K562 (cell line): ENCODE results near the gene AIRE. TPM values are rescaled to one million over a fixed set of nuclear protein-coding genes. Genes with fewer than 3 reads are reported as not detected.

Source experiments
- ATAC-seq: fragments of 200-7000 bp; cut with Tn5 transposase; 3 replicates; pipeline ENCODE4 v1.9.1; 2020; ENCODE audit warnings: moderate library complexity
- BruUV-seq: library from RNA; stranded (reverse); fragments of 400-500 nt; replicated peaks from 2 replicates; lab custom pipeline; 2021; lab: Mats Ljungman, UMichigan
- CTCF ChIA-PET: fragments of 300-600 bp; formaldehyde crosslinking; extraction: SDS; loops from one replicate; lab custom pipeline; 2021; ENCODE audit warnings: low intra/inter-chr PET ratio; lab: Yijun Ruan, JAX
- POLR2A ChIA-PET: fragments of 300-600, 350-650 bp; sonication (Branson Sonifier 250); formaldehyde crosslinking; extraction: SDS; loops from one replicate; lab custom pipeline; 2021; ENCODE audit warnings: antibody characterized with exemption, inconsistent platforms; lab: Yijun Ruan, JAX
- DNase-seq, 4 experiments: peaks; one replicate each; pipeline versions ENCODE4 v3.0.0 to v3.0.0-alpha.2; 2011 to 2018; ENCODE audit warnings: low spot score in 3 of 4, mixed read lengths in 3 of 4; ENCODE audit errors: extremely low read depth in 1 of 4
- FAIRE-seq: peaks from 2 replicates; lab custom pipeline; 2011; peaks lifted over from hg19 to GRCh38; lab: Jason Lieb, UNC
- H2AFZ ChIP-seq: 2 replicates; pipeline ENCODE4 v1.6.0; 2011; ENCODE audit warnings: low read depth, low read length, control low read depth, inconsistent platforms
- H3K27ac ChIP-seq: fragments of 200-600 bp; 3 replicates; pipeline ENCODE4 v1.8.0; 2011; ENCODE audit warnings: low read depth, mild to moderate bottlenecking, control low read depth, inconsistent platforms, low read length, moderate library complexity, mixed read lengths; ENCODE audit errors: extremely low read depth
- H3K27me3 ChIP-seq, 2 experiments: fragments of 300-600 bp in 1 of 2; 2 replicates in 1 of 2; 3 replicates in 1 of 2; pipeline versions ENCODE4 v1.6.0 to v1.8.0; 2011; ENCODE audit warnings: inconsistent platforms in 2 of 2, low read length in 2 of 2, mild to moderate bottlenecking in 1 of 2, mixed read lengths in 1 of 2, moderate library complexity in 1 of 2; ENCODE audit not compliant: control insufficient read depth in 2 of 2, insufficient read depth in 2 of 2
- H3K36me3 ChIP-seq: fragments of 300-600 bp; 3 replicates; pipeline ENCODE4 v1.8.0; 2011; ENCODE audit warnings: mild to moderate bottlenecking, low read length, inconsistent platforms; ENCODE audit not compliant: control insufficient read depth, insufficient read depth
- H3K4me1 ChIP-seq, 2 experiments: fragments of 200-600 bp in 1 of 2; replicated peaks in 1 of 2; 2 replicates in 1 of 2; 3 replicates in 1 of 2; pipeline versions ENCODE4 v1.5.1 to v1.8.0; 2011; ENCODE audit warnings: inconsistent platforms in 2 of 2, low read length in 2 of 2, mild to moderate bottlenecking in 1 of 2, mixed read lengths in 1 of 2, moderate library complexity in 1 of 2; ENCODE audit not compliant: control insufficient read depth in 2 of 2, insufficient read depth in 2 of 2
- H3K4me2 ChIP-seq: 2 replicates; pipeline ENCODE4 v1.6.1; 2011; ENCODE audit warnings: low read length, control low read depth, inconsistent platforms, mixed read lengths; ENCODE audit not compliant: insufficient read depth
- H3K4me3 ChIP-seq: fragments of 200-600 bp; sonication (generic), shearing (Covaris generic); 2 replicates; pipeline ENCODE4 v1.5.1; 2016; ENCODE audit warnings: control low read depth, inconsistent platforms
- H3K79me2 ChIP-seq: fragments of 200-600 bp; 3 replicates; pipeline ENCODE4 v1.8.0; 2011; ENCODE audit warnings: low read length, inconsistent platforms; ENCODE audit not compliant: control insufficient read depth, insufficient read depth
- H3K9ac ChIP-seq, 2 experiments: 2 replicates each; pipeline versions ENCODE4 v1.6.0 to v1.6.1; 2011; ENCODE audit warnings: low read depth in 2 of 2, low read length in 2 of 2, control low read depth in 1 of 2, inconsistent platforms in 1 of 2, mild to moderate bottlenecking in 1 of 2, mixed read lengths in 1 of 2; ENCODE audit not compliant: insufficient read depth in 1 of 2
- H3K9me1 ChIP-seq: one replicate; pipeline ENCODE4 v1.6.0; 2011; ENCODE audit warnings: inconsistent platforms, mild to moderate bottlenecking, low read length, moderate library complexity; ENCODE audit not compliant: control insufficient read depth, insufficient read depth
- H3K9me3 ChIP-seq: replicated peaks from 2 replicates; pipeline ENCODE4 v1.5.1; 2011; ENCODE audit warnings: low read depth, low read length, inconsistent platforms; ENCODE audit not compliant: control insufficient read depth, insufficient read depth
- H4K20me1 ChIP-seq: replicated peaks from 2 replicates; pipeline ENCODE4 v1.6.1; 2011; ENCODE audit warnings: low read length, inconsistent platforms, mixed read lengths; ENCODE audit not compliant: control insufficient read depth, insufficient read depth
- C11orf30 ChIP-seq: fragments of 450-650 bp; IDR thresholded peaks from 2 replicates; pipeline ENCODE4 v1.6.1; 2016; ENCODE audit warnings: low read depth, mild to moderate bottlenecking
- CEBPZ ChIP-seq: fragments of 150-350 bp; IDR thresholded peaks from 2 replicates; pipeline ENCODE4 v1.6.1; 2014; ENCODE audit warnings: low read depth, mild to moderate bottlenecking, low read length, borderline replicate concordance
- KLF13 ChIP-seq: fragments of 450-650 bp; IDR thresholded peaks from 2 replicates; pipeline ENCODE4 v1.6.1; 2016; ENCODE audit warnings: missing genetic modification characterization, low read depth, mild to moderate bottlenecking, missing compliant biosample characterization, moderate library complexity, borderline replicate concordance
- L3MBTL2 ChIP-seq: fragments of 450-650 bp; IDR thresholded peaks from 2 replicates; pipeline ENCODE4 v1.6.1; 2016; ENCODE audit warnings: mild to moderate bottlenecking, moderate library complexity
- POLR2G ChIP-seq: fragments of 200-400 bp; formaldehyde crosslinking; IDR thresholded peaks from 2 replicates; pipeline ENCODE4 v1.6.1; 2017; ENCODE audit warnings: low read depth, mild to moderate bottlenecking, antibody characterized with exemption, low read length, moderate library complexity
- POU5F1 ChIP-seq: fragments of 150-350 bp; IDR thresholded peaks from 2 replicates; pipeline ENCODE4 v1.6.1; 2014; ENCODE audit warnings: borderline replicate concordance, low read length, low read depth, mild to moderate bottlenecking; ENCODE audit not compliant: partially characterized antibody
- ZNF146 ChIP-seq: IDR thresholded peaks from one replicate; pipeline ENCODE4 v1.6.1; 2018; ENCODE audit warnings: missing compliant biosample characterization; ENCODE audit not compliant: unreplicated experiment
- ZNF277 ChIP-seq: fragments of 250-450 bp; sonication (Bioruptor Pico); IDR thresholded peaks from 2 replicates; pipeline ENCODE4 v1.8.0; 2022; ENCODE audit warnings: inconsistent platforms, mild to moderate bottlenecking, moderate library complexity, borderline replicate concordance
- WGBS: fragments of 100-300 bp; shearing (Covaris generic); methylation state at CpG from one replicate; pipeline ENCODE4 v1.1.6; 2016; ENCODE audit warnings: low coverage, mixed read lengths; ENCODE audit not compliant: insufficient coverage; ENCODE audit errors: missing lambda C conversion rate; 5-methylcytosine and 5-hydroxymethylcytosine counted together
- in situ Hi-C: fragments of 300-500 bp; cut with MboI; formaldehyde crosslinking; loops from 4 replicates; pipeline ENCODE4 v1.15.0; 2018; ENCODE audit warnings: inconsistent platforms, mixed read lengths
- intact Hi-C: fragments of 100-400 bp; cut with micrococcal nuclease; formaldehyde crosslinking; loops from 2 replicates; pipeline ENCODE4 v1.14.2; 2022
- polyA plus RNA-seq, 8 experiments: library from polyadenylated mRNA; depleted of rRNA in 4 of 8; stranded (reverse) in 5 of 8; unstranded in 3 of 8; fragments of >200 nt; fragmentation: Nextera tagmentation in 2 of 8; fragmentation: Illumina TruSeq in 1 of 8; extraction: Ambion mirVana in 2 of 8; extraction: Trizol in 1 of 8; gene quantifications; 2 replicates each; pipeline versions ENCODE4 v1.2.1 to v1.2.3, GENCODE V29; 2011 to 2014; ENCODE audit warnings: inconsistent platforms in 1 of 8, missing spikeins in 1 of 8
- total RNA-seq, 7 experiments: library from RNA; depleted of rRNA in 6 of 7; stranded (reverse); fragments of >200 nt in 6 of 7; fragmentation: Illumina TruSeq in 2 of 7; extraction: Trizol in 2 of 7; gene quantifications; 2 replicates each; pipeline versions ENCODE4 v1.2.1 to v1.2.3, GENCODE V29; 2011 to 2021; ENCODE audit warnings: low replicate concordance in 1 of 7
- TF ChIP-seq, protein P1 (sequence below), 3 experiments: fragments of 200-800 bp in 1 of 3; fragments of 250-450 bp in 1 of 3; fragments of 450-650 bp in 1 of 3; sonication (Bioruptor Pico) in 1 of 3; sonication (Bioruptor generic) in 1 of 3; formaldehyde crosslinking in 1 of 3; IDR thresholded peaks; 2 replicates each; pipeline versions ENCODE4 v1.6.1 to v1.8.0; 2016 to 2022; ENCODE audit warnings: mild to moderate bottlenecking in 2 of 3, missing genetic modification characterization in 2 of 3, missing compliant biosample characterization in 1 of 3, moderate library complexity in 1 of 3

The AIRE gene
- total and polyA plus RNA-seq, 9 of the 15 experiments (the other 6 are each of a cell fraction or from before 2014, with no cell fraction given) = 0.01 TPM; not detected in 8

GRCh38 chr21:44331209-44331608 is 45.5 kb downstream of the AIRE start:
- peaks cover 12% of the 10 kb centered on the region; the same call in 1 of the 3 replicates for H3K36me3 ChIP-seq
- no peaks in the 10 kb centered on the region for H3K27me3 ChIP-seq
- H3K4me3 ChIP-seq = no peak overlapping the region
- H4K20me1 ChIP-seq = peaks cover 15% of the 10 kb centered on the region
- no peaks in the 10 kb centered on the region for H3K79me2 ChIP-seq
- no TSS peak for BruUV-seq
- CTCF ChIA-PET = no interaction called here
- H3K4me1 ChIP-seq = peaks cover 0 to 71% of the 10 kb centered on the region in 2 experiments; a peak in 2 of 5 replicates
- intact Hi-C loops (no loop called here), in situ Hi-C loops (no loop called here)
- peaks cover 7% of the 10 kb centered on the region for H3K9me1 ChIP-seq
- H3K27ac ChIP-seq = no peak overlapping the region
- no peak for ATAC-seq
- no peak for DNase-seq
- H3K9ac ChIP-seq = no peak overlapping the region; a peak in 1 of 4 replicates
- FAIRE-seq = no peak
- H3K9me3 ChIP-seq = no peaks in the 10 kb centered on the region
- H2AFZ ChIP-seq = no peak overlapping the region
- no peak overlapping the region for H3K4me2 ChIP-seq
- TF ChIP-seq POU5F1 = no peak
- TF ChIP-seq ZNF277 = no peak
- TF ChIP-seq, protein P1, sequence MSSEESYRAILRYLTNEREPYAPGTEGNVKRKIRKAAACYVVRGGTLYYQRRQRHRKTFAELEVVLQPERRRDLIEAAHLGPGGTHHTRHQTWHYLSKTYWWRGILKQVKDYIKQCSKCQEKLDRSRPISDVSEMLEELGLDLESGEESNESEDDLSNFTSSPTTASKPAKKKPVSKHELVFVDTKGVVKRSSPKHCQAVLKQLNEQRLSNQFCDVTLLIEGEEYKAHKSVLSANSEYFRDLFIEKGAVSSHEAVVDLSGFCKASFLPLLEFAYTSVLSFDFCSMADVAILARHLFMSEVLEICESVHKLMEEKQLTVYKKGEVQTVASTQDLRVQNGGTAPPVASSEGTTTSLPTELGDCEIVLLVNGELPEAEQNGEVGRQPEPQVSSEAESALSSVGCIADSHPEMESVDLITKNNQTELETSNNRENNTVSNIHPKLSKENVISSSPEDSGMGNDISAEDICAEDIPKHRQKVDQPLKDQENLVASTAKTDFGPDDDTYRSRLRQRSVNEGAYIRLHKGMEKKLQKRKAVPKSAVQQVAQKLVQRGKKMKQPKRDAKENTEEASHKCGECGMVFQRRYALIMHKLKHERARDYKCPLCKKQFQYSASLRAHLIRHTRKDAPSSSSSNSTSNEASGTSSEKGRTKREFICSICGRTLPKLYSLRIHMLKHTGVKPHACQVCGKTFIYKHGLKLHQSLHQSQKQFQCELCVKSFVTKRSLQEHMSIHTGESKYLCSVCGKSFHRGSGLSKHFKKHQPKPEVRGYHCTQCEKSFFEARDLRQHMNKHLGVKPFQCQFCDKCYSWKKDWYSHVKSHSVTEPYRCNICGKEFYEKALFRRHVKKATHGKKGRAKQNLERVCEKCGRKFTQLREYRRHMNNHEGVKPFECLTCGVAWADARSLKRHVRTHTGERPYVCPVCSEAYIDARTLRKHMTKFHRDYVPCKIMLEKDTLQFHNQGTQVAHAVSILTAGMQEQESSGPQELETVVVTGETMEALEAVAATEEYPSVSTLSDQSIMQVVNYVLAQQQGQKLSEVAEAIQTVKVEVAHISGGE (CRISPR knock-in tag; IDR thresholded peaks at IDR 0.05) = no peak
- peak; percentile 28 for TF ChIP-seq POLR2G
- no peak for TF ChIP-seq ZNF146 (CRISPR knock-in tag)
- TF ChIP-seq L3MBTL2 = no peak
- no peak for TF ChIP-seq CEBPZ
- TF ChIP-seq KLF13 (tag) = no peak
- no peak for TF ChIP-seq C11orf30
- POLR2A ChIA-PET = interaction anchor here (0.6 to 1.1 kb wide), 4 partner anchors 9 to 163 kb away, joined by 3 to 5 read pairs (median 4); no protein-coding TSS in a partner anchor
- WGBS = 61% methylated on average over 16 of the region's 16 CpGs
